NB4 (cell line): ENCODE results near the gene LDLRAD3.

Experiments
- POLR2A ChIP-seq: IDR thresholded peaks from 2 replicates; pipeline ENCODE4 v1.6.1; 2011; ENCODE audit warnings: mild to moderate bottlenecking; ENCODE audit not compliant: insufficient read length; ENCODE audit errors: extremely low read depth
- TF ChIP-seq, protein P1 (sequence below): IDR thresholded peaks from one replicate; pipeline ENCODE4 v1.5.1; 2012; ENCODE audit warnings: low read depth, low read length

DNA sequence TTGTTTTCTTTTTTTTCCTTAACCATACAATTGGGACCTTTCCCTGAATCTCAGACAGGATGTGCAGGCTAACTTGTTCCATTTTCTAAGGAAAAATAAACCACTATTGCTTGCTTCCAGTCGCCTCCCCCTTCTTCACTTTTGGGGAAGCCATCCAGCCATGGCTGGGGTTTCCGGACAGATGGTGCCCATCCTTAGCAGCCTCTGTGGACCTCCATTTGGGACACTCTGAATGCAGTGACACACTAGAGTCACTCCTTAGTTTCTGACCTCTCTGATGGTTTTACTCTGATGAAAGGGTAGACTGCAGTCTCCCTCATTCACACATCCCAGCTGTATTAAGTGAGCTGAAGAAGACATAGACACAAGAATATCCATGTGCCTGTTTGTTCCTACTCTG, 198.1 kb downstream of the LDLRAD3 start:
- TF ChIP-seq, protein P1, sequence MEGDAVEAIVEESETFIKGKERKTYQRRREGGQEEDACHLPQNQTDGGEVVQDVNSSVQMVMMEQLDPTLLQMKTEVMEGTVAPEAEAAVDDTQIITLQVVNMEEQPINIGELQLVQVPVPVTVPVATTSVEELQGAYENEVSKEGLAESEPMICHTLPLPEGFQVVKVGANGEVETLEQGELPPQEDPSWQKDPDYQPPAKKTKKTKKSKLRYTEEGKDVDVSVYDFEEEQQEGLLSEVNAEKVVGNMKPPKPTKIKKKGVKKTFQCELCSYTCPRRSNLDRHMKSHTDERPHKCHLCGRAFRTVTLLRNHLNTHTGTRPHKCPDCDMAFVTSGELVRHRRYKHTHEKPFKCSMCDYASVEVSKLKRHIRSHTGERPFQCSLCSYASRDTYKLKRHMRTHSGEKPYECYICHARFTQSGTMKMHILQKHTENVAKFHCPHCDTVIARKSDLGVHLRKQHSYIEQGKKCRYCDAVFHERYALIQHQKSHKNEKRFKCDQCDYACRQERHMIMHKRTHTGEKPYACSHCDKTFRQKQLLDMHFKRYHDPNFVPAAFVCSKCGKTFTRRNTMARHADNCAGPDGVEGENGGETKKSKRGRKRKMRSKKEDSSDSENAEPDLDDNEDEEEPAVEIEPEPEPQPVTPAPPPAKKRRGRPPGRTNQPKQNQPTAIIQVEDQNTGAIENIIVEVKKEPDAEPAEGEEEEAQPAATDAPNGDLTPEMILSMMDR = no peak
- no peak for TF ChIP-seq POLR2A
